ENCODE results near the gene MRPS27.
"Not testable (repeated sequence)": the region's sequence is repeated elsewhere in the genome, so short reads cannot be mapped to it uniquely, and the experiment has no call there.

Gene MRPS27

DNA sequence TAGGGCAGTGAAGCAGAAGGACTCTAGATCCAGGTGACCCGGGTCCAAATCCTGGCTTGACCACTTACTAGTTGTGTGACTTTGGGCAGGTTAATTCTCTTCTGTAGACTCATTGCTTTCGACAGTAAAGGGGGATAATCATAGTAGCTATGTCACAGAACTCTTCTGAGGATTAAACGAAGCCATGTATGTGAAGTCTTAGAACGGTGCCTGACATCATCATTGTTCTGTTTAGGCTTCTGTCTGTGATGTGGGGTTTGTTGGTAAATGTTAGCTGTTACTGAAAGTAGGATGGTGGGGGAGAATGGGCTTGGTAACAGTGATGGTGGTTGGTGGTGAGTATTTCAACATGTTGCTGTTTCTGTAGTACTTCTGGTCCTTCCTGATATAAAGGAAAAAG is 139.1 kb downstream of the MRPS27 start:
- no peak for TF ChIP-seq CTCF (IDR thresholded peaks at IDR 0.05; ENCODE audit: borderline replicate concordance, insufficient read depth, low read depth, low read length)
- H3K4me3 ChIP-seq (ENCODE audit: low read depth, low read length) = no peak overlapping the region

DNA sequence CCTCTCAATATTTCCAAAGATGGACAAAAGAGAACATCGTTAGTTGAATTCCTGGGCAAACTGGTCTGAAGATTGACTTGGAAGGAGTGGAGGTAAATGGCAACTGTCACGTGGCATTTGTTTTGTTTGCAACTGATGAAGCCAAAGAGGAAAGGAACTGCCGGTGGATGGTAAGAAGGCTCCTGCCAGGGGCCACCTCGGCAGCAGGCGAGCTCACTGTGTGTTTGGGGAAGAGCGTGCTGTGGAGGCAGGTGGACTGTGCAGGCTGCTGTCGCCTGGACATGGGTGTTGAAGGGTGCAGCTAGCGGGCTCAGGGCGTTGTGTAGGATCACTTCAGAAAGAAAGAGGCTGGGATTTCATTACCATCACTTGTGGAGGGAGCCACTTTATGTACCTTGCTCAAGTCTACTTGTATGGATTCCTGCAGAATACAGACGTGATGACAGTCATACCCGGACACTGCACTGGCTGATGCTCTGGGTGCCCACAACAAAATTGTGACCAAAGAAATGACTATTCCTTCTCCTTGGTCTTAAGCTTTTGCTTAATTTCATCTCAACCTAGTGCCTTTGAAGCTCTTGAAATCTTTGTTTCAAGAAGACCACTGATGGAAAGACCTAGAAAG is 140.1 kb downstream of the MRPS27 start:
- no peak overlapping the region for H3K4me3 ChIP-seq (ENCODE audit: low read depth, low read length)
- no peak for TF ChIP-seq CTCF (IDR thresholded peaks at IDR 0.05; ENCODE audit: borderline replicate concordance, insufficient read depth, low read depth, low read length)

DNA sequence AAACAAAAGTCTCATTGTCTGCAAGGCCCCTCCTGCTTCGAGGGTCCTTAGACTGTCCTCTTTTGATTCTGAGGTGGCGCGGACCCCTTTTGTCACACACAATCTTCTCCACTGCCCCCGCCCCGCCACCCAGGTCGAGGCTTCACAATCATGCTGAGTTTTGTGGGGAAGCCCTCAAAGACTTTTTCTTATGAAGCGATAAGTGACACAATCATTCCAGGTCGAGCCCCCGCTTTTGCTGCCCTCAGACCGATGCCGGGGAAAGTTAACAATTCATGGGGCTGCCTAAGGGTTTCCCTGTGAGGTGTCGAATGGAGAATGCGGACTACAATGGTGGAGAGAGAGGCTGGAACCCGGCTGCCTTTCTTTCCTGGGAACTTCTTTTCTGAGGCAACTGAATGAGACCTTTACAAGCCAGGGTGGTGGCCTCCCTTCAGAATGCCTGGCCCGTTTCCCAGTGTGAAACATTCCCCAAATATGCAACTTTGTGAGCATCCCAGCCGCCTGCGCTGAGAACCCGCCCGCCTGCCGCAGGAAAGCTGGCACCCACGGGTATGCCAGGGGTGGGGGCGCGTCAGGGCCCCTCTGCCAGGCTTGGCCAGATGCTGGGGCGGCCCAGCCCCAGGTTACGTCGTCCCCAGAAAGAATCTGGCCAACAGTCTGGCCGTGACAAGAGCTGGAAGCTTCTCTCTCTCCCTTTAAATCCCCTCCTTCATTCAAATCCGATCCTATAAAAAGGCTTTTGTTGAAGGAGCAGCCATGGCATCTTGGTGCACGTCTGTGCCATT is 140.8 kb downstream of the MRPS27 start:
- no peak overlapping the region for H3K4me3 ChIP-seq (ENCODE audit: low read depth, low read length)
- TF ChIP-seq CTCF (IDR thresholded peaks at IDR 0.05; ENCODE audit: borderline replicate concordance, insufficient read depth, low read depth, low read length) = no peak

- no peak overlapping the region for H3K4me3 ChIP-seq (ENCODE audit: low read depth, low read length)
- no peak for TF ChIP-seq CTCF (IDR thresholded peaks at IDR 0.05; ENCODE audit: borderline replicate concordance, insufficient read depth, low read depth, low read length)
Measured at GRCh38 chr5:72177538-72177937, 142.5 kb downstream of the MRPS27 start.

DNA sequence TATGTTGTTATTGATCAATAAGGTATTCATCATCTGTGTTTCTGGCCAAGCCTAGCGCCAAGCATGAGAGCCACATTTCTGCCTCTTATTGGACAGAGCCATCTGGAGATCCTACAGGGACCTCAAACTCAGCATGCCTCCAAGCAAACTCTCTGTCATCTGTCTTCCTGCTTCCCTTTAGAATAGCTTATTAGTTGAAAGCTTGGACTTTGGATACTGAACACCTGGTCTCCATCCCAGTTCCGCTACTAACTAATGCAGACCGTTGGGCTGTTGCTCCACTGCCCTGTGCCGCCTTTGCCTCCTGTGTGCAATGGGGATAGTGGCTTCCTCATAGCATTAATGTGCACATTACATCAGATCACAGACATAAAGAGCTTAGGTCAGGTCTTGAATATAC is 147.3 kb downstream of the MRPS27 start:
- no peak for TF ChIP-seq CTCF (IDR thresholded peaks at IDR 0.05; ENCODE audit: borderline replicate concordance, insufficient read depth, low read depth, low read length)
- no peak overlapping the region for H3K4me3 ChIP-seq (ENCODE audit: low read depth, low read length)

DNA sequence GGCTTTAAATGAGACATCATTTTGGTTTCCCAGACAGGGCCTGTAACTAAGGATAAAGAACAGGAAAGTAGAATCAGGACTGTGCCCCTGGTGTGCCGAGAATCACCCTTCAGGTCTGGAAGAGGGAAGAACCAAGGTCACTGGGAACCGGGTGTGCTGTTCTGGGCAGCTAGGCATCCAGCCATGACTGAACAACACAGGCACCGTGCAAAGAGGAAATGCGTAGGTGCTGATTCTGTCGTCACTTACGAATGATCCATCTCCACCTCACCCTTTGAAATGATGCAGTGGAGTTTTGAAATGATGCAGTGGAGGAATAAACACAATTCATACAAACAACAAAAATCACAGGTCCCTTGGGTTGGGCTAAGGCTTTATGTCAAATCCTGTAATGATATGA is 148.4 kb downstream of the MRPS27 start:
- no peak for TF ChIP-seq CTCF (IDR thresholded peaks at IDR 0.05; ENCODE audit: borderline replicate concordance, insufficient read depth, low read depth, low read length)

DNA sequence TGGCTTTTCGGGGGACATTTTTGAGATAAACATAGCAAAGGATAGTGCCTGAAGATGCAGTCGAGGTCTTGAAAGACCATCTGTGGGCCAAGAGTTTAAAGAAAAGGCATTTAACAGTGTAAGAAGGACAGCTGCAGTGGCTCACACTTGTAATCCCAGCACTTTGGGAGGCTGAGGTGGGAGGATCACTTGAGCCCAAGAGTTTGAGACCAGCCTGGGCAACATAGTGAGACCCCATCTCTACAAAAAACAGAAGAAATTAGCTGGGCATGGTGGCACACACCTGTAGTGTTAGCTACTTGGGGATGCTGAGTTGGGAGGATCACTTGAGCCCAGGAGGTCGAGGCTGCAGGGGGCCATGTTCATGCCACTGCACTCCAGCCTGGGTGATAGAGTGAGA is 148.9 kb downstream of the MRPS27 start:
- H3K4me3 ChIP-seq (ENCODE audit: low read depth, low read length) = not testable (repeated sequence)

More for the DNA sequence above, 148.4 kb downstream of the MRPS27 start:
- H3K4me3 ChIP-seq (ENCODE audit: low read depth, low read length) = no peak overlapping the region

Data from GM12875 (cell line).